Glutamatergic neuron (in vitro differentiated cells): Measurements from ENCODE around the gene TBC1D3I. TPM values are rescaled to one million over a fixed set of nuclear protein-coding genes. Genes with fewer than 3 reads are reported as not detected.
A peak's percentile ranks its signal among the peaks of the same experiment; 100 is the strongest.
"Not testable (repeated sequence)": the region's sequence is repeated elsewhere in the genome, so short reads cannot be mapped to it uniquely, and the experiment has no call there.

Experiments used
- DNase-seq: peaks from one replicate; pipeline ENCODE4 v3.0.0; 2022
- H3K27ac Mint-ChIP-seq: one replicate; pipeline ENCODE4 v1.8.0; 2020; ENCODE audit warnings: mild to moderate bottlenecking, mixed read lengths, inconsistent platforms; ENCODE audit not compliant: unreplicated experiment
- H3K27me3 Mint-ChIP-seq: one replicate; pipeline ENCODE4 v1.8.0; 2020; ENCODE audit warnings: mild to moderate bottlenecking, moderate library complexity, mixed read lengths, inconsistent platforms; ENCODE audit not compliant: unreplicated experiment
- H3K36me3 Mint-ChIP-seq: one replicate; pipeline ENCODE4 v1.8.0; 2020; ENCODE audit warnings: mild to moderate bottlenecking, mixed read lengths, inconsistent platforms; ENCODE audit not compliant: unreplicated experiment
- H3K4me1 Mint-ChIP-seq: one replicate; pipeline ENCODE4 v1.8.0; 2020; ENCODE audit warnings: mild to moderate bottlenecking, low read depth, mixed read lengths, inconsistent platforms; ENCODE audit not compliant: unreplicated experiment
- H3K4me3 Mint-ChIP-seq: one replicate; pipeline ENCODE4 v1.8.0; 2020; ENCODE audit warnings: mild to moderate bottlenecking, mixed read lengths, inconsistent platforms; ENCODE audit not compliant: unreplicated experiment
- H3K9me3 Mint-ChIP-seq: one replicate; pipeline ENCODE4 v1.8.0; 2020; ENCODE audit warnings: mild to moderate bottlenecking, moderate library complexity, mixed read lengths, inconsistent platforms; ENCODE audit not compliant: unreplicated experiment
- long read RNA-seq: library from polyadenylated mRNA; unstranded; transcript quantifications from one replicate; pipeline ENCODE4 v2.0.0, GENCODE V29; 2020; ENCODE audit not compliant: unreplicated experiment
- total RNA-seq: library from RNA; stranded (reverse); fragmentation: NEBNext Ultra II Directional; extraction: Animal tissue kit (Norgen Biotek cat#: 25700); gene quantifications from one replicate; pipeline ENCODE4 v1.2.1, GENCODE V29; 2021; ENCODE audit not compliant: unreplicated experiment

Gene TBC1D3I
- 3.0 TPM for total RNA-seq
- long read RNA-seq: 0 reads

DNA sequence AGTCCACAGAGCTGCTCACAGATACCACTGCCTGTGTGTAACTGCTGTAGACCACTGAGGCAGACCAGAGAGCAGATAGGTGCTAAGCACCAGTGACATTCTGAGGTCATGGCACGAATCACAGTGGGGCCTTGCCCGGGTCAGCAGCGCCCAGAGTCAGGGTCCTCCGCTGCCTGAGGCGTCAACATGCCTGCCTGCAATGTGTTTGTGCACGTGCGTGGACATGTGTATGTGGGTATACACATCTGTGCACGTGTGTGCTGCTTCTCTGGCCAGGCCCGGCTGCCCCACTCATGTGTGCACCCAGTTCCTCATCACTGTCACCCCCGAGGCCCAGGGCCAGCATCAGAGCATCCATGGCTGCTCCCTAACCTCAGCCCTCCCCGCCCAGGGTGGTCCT is at the start of gene TBC1D3I:
Gene TBC1D3I, minus strand, starts transcription at position 101 of the 400 bp plus-strand sequence. CDS start 1,585 bp downstream, outside the sequence.
- DNase-seq, H3K27ac Mint-ChIP-seq, H3K27me3 Mint-ChIP-seq, H3K36me3 Mint-ChIP-seq, H3K9me3 Mint-ChIP-seq, H3K4me3 Mint-ChIP-seq, H3K4me1 Mint-ChIP-seq: not testable (repeated sequence)

DNA sequence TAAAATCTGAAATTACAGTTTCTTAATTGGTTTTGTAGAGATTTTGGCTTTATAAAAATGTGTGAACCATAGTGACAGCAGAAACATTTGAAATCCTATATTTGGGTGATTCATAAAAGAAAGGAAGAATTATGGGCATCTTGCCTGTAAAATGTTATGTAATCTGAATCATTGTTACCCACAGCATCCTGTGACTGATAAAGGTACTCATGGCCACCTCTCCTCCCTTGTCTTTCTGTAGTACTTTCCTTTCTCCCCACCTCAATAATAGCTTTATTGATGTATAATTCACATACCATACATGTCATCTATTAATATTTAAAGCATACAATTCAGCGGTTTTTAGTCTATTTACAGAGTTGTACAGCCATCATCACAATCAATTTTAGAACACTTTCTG is 30.8 kb upstream of the TBC1D3I start:
- not testable (repeated sequence) for DNase-seq, H3K4me3 Mint-ChIP-seq, H3K27ac Mint-ChIP-seq, H3K4me1 Mint-ChIP-seq, H3K27me3 Mint-ChIP-seq, H3K36me3 Mint-ChIP-seq, H3K9me3 Mint-ChIP-seq

DNA sequence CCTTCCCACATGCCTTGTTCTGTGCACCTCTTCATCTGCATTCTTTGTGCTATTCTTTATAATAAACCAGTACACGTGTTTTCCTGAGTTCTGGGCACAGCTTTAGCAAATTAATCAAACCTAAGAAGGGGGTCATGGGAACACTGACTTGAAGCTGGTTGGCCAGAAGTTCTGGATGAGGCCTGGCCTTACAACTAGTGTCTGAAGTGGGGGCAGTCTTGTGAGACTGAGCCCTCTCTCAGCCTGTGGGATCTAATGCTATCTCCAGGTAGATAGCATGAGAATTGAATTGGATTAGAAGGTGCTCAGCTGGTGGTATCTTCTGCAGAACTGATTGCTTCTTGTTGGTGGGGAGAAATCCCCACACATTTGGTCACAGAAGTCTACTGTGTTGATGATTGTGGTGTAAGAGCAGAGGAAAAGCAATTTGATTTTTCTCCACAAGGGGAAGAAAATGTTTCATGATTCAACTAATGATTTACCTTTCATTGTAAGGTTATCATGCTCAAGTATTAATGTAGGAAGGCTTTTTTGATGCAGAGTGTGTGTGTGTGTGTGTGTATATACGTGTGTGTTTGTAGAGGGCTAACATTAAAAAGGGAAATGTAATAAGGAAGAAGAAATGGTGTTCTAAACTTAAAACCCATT is 25.7 kb upstream of the TBC1D3I start:
- not testable (repeated sequence) for H3K4me1 Mint-ChIP-seq, H3K4me3 Mint-ChIP-seq, H3K36me3 Mint-ChIP-seq, H3K27me3 Mint-ChIP-seq, H3K27ac Mint-ChIP-seq, H3K9me3 Mint-ChIP-seq, DNase-seq

GRCh38 chr17:36284219-36284618 is 19.8 kb upstream of the TBC1D3I start:
- not testable (repeated sequence) for H3K4me3 Mint-ChIP-seq, H3K27me3 Mint-ChIP-seq, H3K36me3 Mint-ChIP-seq, DNase-seq, H3K9me3 Mint-ChIP-seq, H3K4me1 Mint-ChIP-seq, H3K27ac Mint-ChIP-seq

DNA sequence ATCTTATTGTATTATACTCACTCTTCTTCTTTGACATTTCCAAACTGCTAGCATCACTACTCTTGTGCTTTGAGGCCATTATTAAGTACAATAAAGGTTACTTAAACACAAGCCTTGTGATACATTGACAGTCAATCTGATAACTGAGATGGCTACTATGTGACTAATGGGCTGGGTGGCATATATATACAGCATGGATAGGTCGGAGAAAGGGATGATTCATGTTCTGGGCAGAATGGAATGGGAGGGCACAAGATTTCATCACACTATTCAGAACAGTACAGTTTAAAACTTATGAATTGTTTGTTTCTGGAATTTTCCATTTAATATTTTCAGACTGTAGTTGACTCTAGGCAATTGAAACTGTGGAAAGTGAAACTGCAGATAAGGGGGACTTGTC is 18.9 kb upstream of the TBC1D3I start:
- H3K9me3 Mint-ChIP-seq, DNase-seq, H3K4me3 Mint-ChIP-seq, H3K27ac Mint-ChIP-seq, H3K4me1 Mint-ChIP-seq, H3K27me3 Mint-ChIP-seq, H3K36me3 Mint-ChIP-seq: not testable (repeated sequence)

GRCh38 chr17:36242046-36242445 is 22.3 kb downstream of the TBC1D3I start:
- not testable (repeated sequence) for H3K9me3 Mint-ChIP-seq, DNase-seq, H3K4me3 Mint-ChIP-seq, H3K4me1 Mint-ChIP-seq, H3K27ac Mint-ChIP-seq, H3K27me3 Mint-ChIP-seq, H3K36me3 Mint-ChIP-seq

GRCh38 chr17:36229644-36230043 is 34.7 kb downstream of the TBC1D3I start:
- not testable (repeated sequence) for H3K27ac Mint-ChIP-seq, H3K9me3 Mint-ChIP-seq, H3K27me3 Mint-ChIP-seq, H3K36me3 Mint-ChIP-seq, H3K4me3 Mint-ChIP-seq, H3K4me1 Mint-ChIP-seq
- peak; percentile 50 for DNase-seq

DNA sequence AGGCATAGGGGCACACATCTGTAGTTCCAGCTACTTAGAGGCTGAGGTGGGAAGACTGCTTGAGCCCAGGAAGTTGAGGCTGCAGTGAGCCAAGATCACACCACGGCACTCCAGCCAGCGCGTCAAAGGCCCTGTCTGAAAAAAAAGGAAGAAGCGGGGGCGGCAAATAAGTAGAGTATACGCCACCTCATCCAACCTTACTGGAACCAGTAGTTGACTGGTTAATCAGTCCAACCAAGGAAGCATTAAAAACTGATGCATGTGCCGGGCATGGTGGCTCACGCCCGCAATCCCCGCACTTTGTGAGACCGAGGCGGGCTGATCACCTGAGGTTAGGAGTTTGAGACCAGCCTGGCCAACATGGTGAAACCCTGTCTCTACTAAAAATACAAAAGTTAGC is 41.4 kb downstream of the TBC1D3I start:
- DNase-seq, H3K4me3 Mint-ChIP-seq, H3K4me1 Mint-ChIP-seq, H3K27me3 Mint-ChIP-seq, H3K27ac Mint-ChIP-seq: not testable (repeated sequence)
- Mint-ChIP-seq H3K36me3 (peaks cover 12% of the 10 kb centered on the region), H3K9me3 (peaks cover 10% of the 10 kb centered on the region)

DNA sequence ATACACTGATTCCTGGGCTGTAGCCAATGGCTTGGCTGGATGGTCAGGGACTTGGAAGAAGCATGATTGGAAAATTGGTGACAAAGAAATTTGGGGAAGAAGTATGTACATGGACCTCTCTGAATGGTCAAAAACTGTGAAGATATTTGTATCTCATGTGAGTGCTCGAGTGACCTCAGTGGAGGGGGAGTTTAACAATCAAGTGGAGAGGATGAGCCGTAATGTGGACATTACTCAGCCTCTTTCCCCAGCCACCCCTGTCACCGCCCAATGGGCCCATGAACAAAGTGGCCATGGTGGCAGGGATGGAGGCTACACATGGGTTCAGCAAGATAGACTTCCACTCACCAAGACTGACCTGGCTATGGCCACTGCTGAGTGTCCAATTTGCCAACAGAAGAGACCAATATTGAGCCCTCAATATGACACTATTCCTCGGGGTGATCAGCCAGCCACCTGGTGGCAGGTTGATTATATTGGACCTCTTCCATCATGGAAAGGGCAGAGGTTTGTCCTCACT is 42.7 kb downstream of the TBC1D3I start:
- peaks cover 15% of the 10 kb centered on the region for H3K36me3 Mint-ChIP-seq
- H3K4me3 Mint-ChIP-seq, H3K27me3 Mint-ChIP-seq, H3K4me1 Mint-ChIP-seq, DNase-seq, H3K27ac Mint-ChIP-seq: not testable (repeated sequence)
- H3K9me3 Mint-ChIP-seq: peaks cover 12% of the 10 kb centered on the region

GRCh38 chr17:36220737-36221580 is 43.4 kb downstream of the TBC1D3I start:
- Mint-ChIP-seq H3K9me3 (peaks cover 12% of the 10 kb centered on the region), H3K36me3 (peaks cover 15% of the 10 kb centered on the region)
- H3K27me3 Mint-ChIP-seq, H3K4me3 Mint-ChIP-seq, DNase-seq, H3K27ac Mint-ChIP-seq, H3K4me1 Mint-ChIP-seq: not testable (repeated sequence)

GRCh38 chr17:36219556-36219955 is 44.8 kb downstream of the TBC1D3I start:
- Mint-ChIP-seq H3K9me3 (peaks cover 12% of the 10 kb centered on the region), H3K36me3 (peaks cover 15% of the 10 kb centered on the region)
- not testable (repeated sequence) for H3K27me3 Mint-ChIP-seq, DNase-seq, H3K4me1 Mint-ChIP-seq, H3K27ac Mint-ChIP-seq, H3K4me3 Mint-ChIP-seq
